ENCODE results near the gene SCYGR6. TPM values are rescaled to one million over a fixed set of nuclear protein-coding genes. Genes with fewer than 3 reads are reported as not detected.
"Not testable (repeated sequence)": the region's sequence is repeated elsewhere in the genome, so short reads cannot be mapped to it uniquely, and the experiment has no call there.

SCYGR6 gene
- polyA plus RNA-seq, 1 experiment, result not detected

DNA sequence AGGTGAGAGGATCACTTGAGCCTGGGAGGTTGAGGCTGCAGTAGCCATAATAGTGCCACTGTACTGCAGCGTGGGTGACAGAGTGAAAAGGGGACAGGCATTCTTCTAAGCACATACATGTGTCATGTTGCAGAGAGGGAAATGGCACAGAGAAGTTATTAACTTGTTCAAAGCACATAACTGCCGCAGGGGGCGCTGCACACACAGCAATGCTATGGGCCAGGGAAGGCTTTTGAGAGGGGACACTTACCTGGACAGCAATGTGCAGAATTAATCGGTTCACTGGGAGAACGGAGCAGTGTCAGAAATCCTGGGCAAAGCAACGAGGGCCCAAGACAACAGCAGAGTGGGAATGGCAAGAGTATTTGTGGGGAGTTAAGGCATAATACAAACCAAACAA is 23.5 kb upstream of the SCYGR6 start:
- POLR2A ChIA-PET, result no interaction called here
- TF ChIP-seq, protein P1, sequence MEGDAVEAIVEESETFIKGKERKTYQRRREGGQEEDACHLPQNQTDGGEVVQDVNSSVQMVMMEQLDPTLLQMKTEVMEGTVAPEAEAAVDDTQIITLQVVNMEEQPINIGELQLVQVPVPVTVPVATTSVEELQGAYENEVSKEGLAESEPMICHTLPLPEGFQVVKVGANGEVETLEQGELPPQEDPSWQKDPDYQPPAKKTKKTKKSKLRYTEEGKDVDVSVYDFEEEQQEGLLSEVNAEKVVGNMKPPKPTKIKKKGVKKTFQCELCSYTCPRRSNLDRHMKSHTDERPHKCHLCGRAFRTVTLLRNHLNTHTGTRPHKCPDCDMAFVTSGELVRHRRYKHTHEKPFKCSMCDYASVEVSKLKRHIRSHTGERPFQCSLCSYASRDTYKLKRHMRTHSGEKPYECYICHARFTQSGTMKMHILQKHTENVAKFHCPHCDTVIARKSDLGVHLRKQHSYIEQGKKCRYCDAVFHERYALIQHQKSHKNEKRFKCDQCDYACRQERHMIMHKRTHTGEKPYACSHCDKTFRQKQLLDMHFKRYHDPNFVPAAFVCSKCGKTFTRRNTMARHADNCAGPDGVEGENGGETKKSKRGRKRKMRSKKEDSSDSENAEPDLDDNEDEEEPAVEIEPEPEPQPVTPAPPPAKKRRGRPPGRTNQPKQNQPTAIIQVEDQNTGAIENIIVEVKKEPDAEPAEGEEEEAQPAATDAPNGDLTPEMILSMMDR (IDR thresholded peaks at IDR 0.05; ENCODE audit: insufficient read depth, low read depth, low read length), result no peak
- CTCF ChIA-PET, result no interaction called here
- no peak overlapping the region for H3K4me3 ChIP-seq (ENCODE audit: low read depth, low read length)
- DNase-seq (ENCODE audit: low read depth), result no peak
- no peaks in the 10 kb centered on the region for H3K27me3 ChIP-seq (ENCODE audit: control insufficient read depth, insufficient read depth, low read length)
- no peaks in the 10 kb centered on the region for H3K36me3 ChIP-seq (ENCODE audit: control insufficient read depth, insufficient read depth, low read length)

DNA sequence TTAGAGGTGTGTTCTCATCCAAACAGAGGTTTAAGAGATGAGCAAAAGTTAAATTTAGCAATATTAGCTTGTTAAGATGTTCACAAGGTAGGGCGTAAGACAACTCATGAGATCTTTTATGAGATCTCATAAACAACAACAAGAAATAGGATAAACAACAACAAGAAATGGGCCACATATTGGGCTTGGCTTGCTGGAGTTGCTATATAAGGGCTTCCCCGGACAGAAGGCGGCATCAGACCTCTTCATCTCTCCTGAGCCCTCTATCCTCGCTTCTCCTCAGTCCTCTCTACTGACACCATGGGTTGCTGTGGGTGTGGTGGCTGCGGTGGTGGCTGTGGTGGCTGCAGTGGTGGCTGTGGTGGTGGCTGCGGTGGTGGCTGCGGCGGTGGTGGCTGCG is 21.0 kb upstream of the SCYGR6 start, which contains the start of gene SCYGR8:
TSS of gene SCYGR8 (plus strand) at position 301 of the 400 bp plus-strand sequence. CDS start at position 301, 0 bp downstream.
- no peaks in the 10 kb centered on the region for H3K27me3 ChIP-seq (ENCODE audit: control insufficient read depth, insufficient read depth, low read length)
- POLR2A ChIA-PET, result no interaction called here
- H3K36me3 ChIP-seq (ENCODE audit: control insufficient read depth, insufficient read depth, low read length), result no peaks in the 10 kb centered on the region
- CTCF ChIA-PET, result no interaction called here
- H3K4me3 ChIP-seq (ENCODE audit: low read depth, low read length), result no peak within 1 kb of the TSS
- TF ChIP-seq, protein P1 (IDR thresholded peaks at IDR 0.05; ENCODE audit: insufficient read depth, low read depth, low read length), result no peak
- DNase-seq (ENCODE audit: low read depth), result no peak

DNA sequence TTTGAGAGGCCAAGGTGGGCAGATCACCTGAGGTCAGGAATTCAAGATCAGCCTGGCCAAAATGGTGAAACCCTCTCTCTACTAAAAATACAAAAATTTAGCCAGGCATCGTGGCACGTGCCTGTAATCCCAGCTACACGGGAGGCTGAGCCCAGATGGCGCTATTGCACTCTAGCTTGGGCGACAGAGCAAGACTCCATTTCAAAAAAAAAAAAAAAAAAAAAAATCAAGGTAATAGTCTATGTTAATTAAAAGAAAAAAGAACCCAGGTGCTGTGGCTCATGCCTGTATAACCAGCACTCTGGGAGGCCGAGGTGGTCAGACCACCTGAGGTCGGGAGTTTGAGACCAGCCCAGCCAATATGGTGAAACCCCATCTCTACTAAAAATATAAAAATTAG is 16.1 kb upstream of the SCYGR6 start:
- DNase-seq (ENCODE audit: low read depth); H3K4me3 ChIP-seq (ENCODE audit: low read depth, low read length); H3K36me3 ChIP-seq (ENCODE audit: control insufficient read depth, insufficient read depth, low read length); POLR2A ChIA-PET; H3K27me3 ChIP-seq (ENCODE audit: control insufficient read depth, insufficient read depth, low read length): not testable (repeated sequence)
- CTCF ChIA-PET, result interaction anchor here (0.9 kb wide), 1 partner anchor 24 kb away, joined by 3 read pairs; no protein-coding TSS in a partner anchor

DNA sequence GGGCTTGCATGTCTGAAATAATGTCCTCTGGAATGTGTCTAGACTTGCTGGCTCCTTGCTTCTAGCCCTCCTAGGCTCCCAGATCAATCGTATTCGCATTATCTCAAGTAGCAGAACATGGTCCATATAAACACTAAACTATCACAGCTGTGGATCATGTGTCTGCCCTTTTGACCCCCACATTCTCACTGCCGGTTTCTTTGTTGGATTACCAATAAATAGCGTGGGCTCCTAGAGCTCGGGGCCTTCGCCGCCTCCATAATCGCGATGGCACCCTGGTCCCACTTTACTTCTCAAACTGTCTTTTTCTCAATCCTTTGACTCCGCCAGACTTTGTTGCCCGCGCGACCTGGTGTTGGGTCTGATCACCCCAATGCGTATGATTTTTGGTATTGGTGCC is 14.8 kb upstream of the SCYGR6 start:
- no peak for DNase-seq (ENCODE audit: low read depth)
- TF ChIP-seq, protein P1 (IDR thresholded peaks at IDR 0.05; ENCODE audit: insufficient read depth, low read depth, low read length), result no peak
- H3K27me3 ChIP-seq (ENCODE audit: control insufficient read depth, insufficient read depth, low read length), result no peaks in the 10 kb centered on the region
- CTCF ChIA-PET, result interaction anchor here (1.0 to 1.2 kb wide), 3 partner anchors 19 to 81 kb away, joined by 3 to 4 read pairs (median 3); no protein-coding TSS in a partner anchor
- POLR2A ChIA-PET, result no interaction called here
- no peak overlapping the region for H3K4me3 ChIP-seq (ENCODE audit: low read depth, low read length)
- no peaks in the 10 kb centered on the region for H3K36me3 ChIP-seq (ENCODE audit: control insufficient read depth, insufficient read depth, low read length)

DNA sequence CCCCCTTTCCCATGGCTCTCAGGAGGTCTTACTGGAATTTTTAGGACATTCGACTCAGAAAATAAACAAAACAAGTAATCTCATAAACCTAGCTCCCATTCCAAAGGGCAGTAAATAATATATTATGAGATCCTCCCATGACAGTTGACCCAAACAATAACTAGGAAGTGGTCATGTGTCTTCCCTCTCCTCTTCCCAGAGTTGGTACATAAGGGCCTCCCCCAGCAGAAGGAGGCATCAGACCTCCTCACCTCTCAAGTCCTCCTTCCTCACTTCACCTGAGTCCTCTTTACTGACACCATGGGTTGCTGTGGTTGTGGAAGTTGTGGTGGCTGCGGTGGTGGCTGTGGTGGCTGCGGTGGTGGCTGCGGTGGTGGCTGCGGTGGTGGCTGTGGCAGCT is 3.5 kb upstream of the SCYGR6 start, which contains the start of gene SCYGR7:
TSS of gene SCYGR7 (plus strand) at position 301 of the 400 bp plus-strand sequence. CDS start at position 301, 0 bp downstream.
- no peak for DNase-seq (ENCODE audit: low read depth)
- H3K36me3 ChIP-seq (ENCODE audit: control insufficient read depth, insufficient read depth, low read length), result no peaks in the 10 kb centered on the region
- TF ChIP-seq, protein P1 (IDR thresholded peaks at IDR 0.05; ENCODE audit: insufficient read depth, low read depth, low read length), result no peak

DNA sequence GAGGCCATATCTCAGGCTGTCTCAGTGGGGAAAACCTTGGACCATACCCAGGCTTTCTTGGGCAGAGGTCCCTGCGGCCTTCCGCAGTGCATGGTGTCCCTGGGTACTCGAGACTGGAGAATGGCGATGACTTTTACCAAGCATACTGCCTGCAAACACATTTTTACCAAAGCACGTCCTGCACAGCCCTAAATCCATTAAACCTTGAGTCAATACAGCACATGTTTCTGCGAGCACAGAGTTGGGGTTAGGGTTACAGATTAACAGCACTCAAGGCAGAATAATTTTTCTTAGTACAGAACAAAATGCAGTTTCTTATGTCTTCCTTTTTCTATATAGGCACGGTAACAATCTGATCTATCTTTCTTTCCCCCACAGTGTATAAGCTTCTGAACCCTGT is 1.7 kb downstream of the SCYGR6 start:
- POLR2A ChIA-PET; H3K36me3 ChIP-seq (ENCODE audit: control insufficient read depth, insufficient read depth, low read length); DNase-seq (ENCODE audit: low read depth); H3K27me3 ChIP-seq (ENCODE audit: control insufficient read depth, insufficient read depth, low read length); CTCF ChIA-PET; H3K4me3 ChIP-seq (ENCODE audit: low read depth, low read length): not testable (repeated sequence)

More for the DNA sequence above, 3.5 kb upstream of the SCYGR6 start, which contains the start of gene SCYGR7:
- ChIA-PET CTCF (no interaction called here), POLR2A (no interaction called here)
- no peaks in the 10 kb centered on the region for H3K27me3 ChIP-seq (ENCODE audit: control insufficient read depth, insufficient read depth, low read length)
- H3K4me3 ChIP-seq (ENCODE audit: low read depth, low read length), result no peak within 1 kb of the TSS
